Calu3 (cell line): ENCODE results near the gene BCORL1. TPM values are rescaled to one million over a fixed set of nuclear protein-coding genes. Genes with fewer than 3 reads are reported as not detected.

ENCODE experiments used
- BruUV-seq: library from RNA; stranded (reverse); fragments of 400-500 nt; replicated peaks from 2 replicates; lab custom pipeline; 2021; lab: Mats Ljungman, UMichigan
- CTCF ChIA-PET: fragments of 300-600 bp; sonication (Branson Sonifier 250); formaldehyde crosslinking; loops from one replicate; lab custom pipeline; 2022; ENCODE audit warnings: antibody characterized with exemption; lab: Charles Lee
- DNase-seq: peaks from one replicate; pipeline ENCODE4 v3.0.0; 2022
- H3K27ac Mint-ChIP-seq: one replicate; pipeline ENCODE4 v1.8.0; 2022; ENCODE audit warnings: mixed read lengths; ENCODE audit not compliant: unreplicated experiment
- H3K27me3 Mint-ChIP-seq: one replicate; pipeline ENCODE4 v1.8.0; 2022; ENCODE audit warnings: mixed read lengths; ENCODE audit not compliant: unreplicated experiment
- H3K36me3 Mint-ChIP-seq: one replicate; pipeline ENCODE4 v1.8.0; 2022; ENCODE audit warnings: mild to moderate bottlenecking, moderate library complexity, mixed read lengths; ENCODE audit not compliant: insufficient read depth, unreplicated experiment
- H3K4me1 Mint-ChIP-seq: one replicate; pipeline ENCODE4 v1.8.0; 2022; ENCODE audit warnings: mild to moderate bottlenecking, low read depth, mixed read lengths; ENCODE audit not compliant: unreplicated experiment
- H3K4me3 Mint-ChIP-seq: one replicate; pipeline ENCODE4 v1.8.0; 2022; ENCODE audit warnings: mild to moderate bottlenecking, low read depth, moderate library complexity, mixed read lengths; ENCODE audit not compliant: unreplicated experiment
- H3K9me3 Mint-ChIP-seq: one replicate; pipeline ENCODE4 v1.8.0; 2022; ENCODE audit warnings: low read depth, mixed read lengths; ENCODE audit not compliant: unreplicated experiment
- CTCF ChIP-seq: fragments of 200-600 bp; IDR thresholded peaks from one replicate; pipeline ENCODE4 v1.8.0; 2022; ENCODE audit warnings: antibody characterized with exemption; ENCODE audit not compliant: unreplicated experiment
- intact Hi-C: fragments of 100-400 bp; cut with micrococcal nuclease; formaldehyde crosslinking; loops from one replicate; pipeline ENCODE4 v1.10.0; 2022; ENCODE audit not compliant: unreplicated experiment
- total RNA-seq: library from RNA; stranded (reverse); gene quantifications from 2 replicates; pipeline ENCODE4 v1.2.3, GENCODE V29; 2022

The BCORL1 gene
- total RNA-seq, 1 experiment from 2014 or later, result 6.7 TPM

DNA sequence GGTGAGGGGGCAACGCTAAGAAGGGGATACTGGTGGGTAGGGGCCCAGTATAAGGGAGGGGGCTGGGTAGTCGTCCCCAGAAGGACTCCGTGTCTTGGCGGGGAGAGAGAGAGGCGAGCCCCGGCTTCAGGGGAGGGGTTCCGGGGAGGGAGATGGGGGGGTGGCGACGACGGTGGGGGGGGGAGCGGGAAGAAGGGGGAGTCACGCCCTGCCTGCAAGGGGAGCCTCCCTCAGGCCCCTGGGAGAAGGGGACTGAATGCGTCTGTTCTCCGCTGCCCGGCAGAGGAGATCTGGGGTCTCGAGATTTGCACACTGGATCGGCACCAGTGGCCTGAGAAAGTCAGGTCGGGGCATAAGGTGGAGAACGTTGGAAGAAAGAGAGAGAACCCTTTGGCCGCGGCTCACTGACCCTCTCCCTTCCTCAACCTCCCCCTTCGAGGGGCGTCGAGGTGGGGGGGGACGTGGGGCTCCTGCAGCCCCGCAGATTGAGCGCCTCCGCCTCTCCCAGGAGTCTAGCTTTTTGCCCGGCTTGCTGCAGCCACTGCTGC lies 609 bp upstream of the BCORL1 start:
- DNase-seq, result no peak
- peaks cover 12% of the 10 kb centered on the region for H3K4me1 Mint-ChIP-seq
- no peaks in the 10 kb centered on the region for H3K9me3 Mint-ChIP-seq
- no TSS peak for BruUV-seq
- H3K4me3 Mint-ChIP-seq, result no peak overlapping the region
- no peaks in the 10 kb centered on the region for H3K36me3 Mint-ChIP-seq
- intact Hi-C loops, result loop anchor here (10.0 kb wide), 1 partner anchor 47 kb away; no protein-coding TSS in a partner anchor
- H3K27me3 Mint-ChIP-seq, result peaks cover 47% of the 10 kb centered on the region
- H3K27ac Mint-ChIP-seq, result no peak overlapping the region
- no peak for TF ChIP-seq CTCF
- CTCF ChIA-PET, result no interaction called here

GRCh38 chrX:129983575-129984110 lies 1.2 kb downstream of the BCORL1 start:
- Mint-ChIP-seq H3K36me3 (no peaks in the 10 kb centered on the region), H3K4me3 (no peak overlapping the region), H3K4me1 (peaks cover 12% of the 10 kb centered on the region), H3K27ac (no peak overlapping the region), H3K27me3 (peaks cover 30% of the 10 kb centered on the region), H3K9me3 (no peaks in the 10 kb centered on the region)
- CTCF ChIA-PET, result no interaction called here
- no peak for DNase-seq
- TF ChIP-seq CTCF, result no peak
- no TSS peak for BruUV-seq
- intact Hi-C loops, result loop anchor here (10.0 kb wide), 1 partner anchor 49 kb away; no protein-coding TSS in a partner anchor

DNA sequence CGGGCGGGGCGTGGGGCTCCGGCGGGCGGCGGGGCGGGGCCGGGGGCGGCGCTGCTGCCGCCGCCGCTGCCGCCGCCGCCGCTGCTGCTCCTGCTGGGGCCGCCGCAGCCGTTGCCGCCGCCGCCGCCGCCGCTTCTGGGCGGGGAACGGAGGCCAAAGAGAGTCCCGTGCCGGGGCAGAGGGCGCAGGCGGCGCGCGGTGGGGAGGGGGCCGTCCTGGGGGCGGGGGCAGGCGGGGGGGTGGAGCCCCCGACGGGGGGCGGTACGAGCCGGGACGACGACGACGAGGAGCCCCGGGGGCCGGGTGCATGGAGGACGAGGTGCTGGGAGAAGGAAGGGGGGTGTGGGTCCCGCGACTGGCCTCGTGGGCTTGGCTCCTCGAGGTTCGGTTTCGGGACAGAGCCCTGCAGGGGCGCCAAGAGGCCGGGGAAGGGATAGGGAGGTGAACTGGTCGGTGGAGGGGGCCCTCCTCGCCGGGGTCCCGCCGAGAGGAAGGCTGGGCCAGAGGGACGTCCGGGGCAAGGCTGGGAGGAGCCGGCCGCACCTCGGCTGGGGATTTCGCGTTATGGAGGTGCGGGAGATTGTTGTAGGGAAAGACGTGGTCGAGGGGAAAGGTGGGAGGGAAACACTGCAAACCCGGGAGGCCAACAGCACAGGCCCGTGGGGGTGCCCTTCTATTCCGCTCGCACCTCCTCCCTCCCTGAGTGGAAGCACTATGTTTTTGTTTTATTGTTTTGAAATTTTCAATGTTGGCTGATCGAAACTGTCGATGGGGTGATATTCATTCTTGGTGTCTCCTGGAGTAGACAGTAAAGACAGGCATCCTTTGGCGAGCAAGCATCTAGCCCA lies 1.9 kb downstream of the BCORL1 start:
- BruUV-seq, result no TSS peak
- peaks cover 23% of the 10 kb centered on the region for H3K27me3 Mint-ChIP-seq
- no peak for TF ChIP-seq CTCF
- peak; percentile 50 for DNase-seq
- CTCF ChIA-PET, result no interaction called here
- no peaks in the 10 kb centered on the region for H3K9me3 Mint-ChIP-seq
- no peak overlapping the region for H3K4me3 Mint-ChIP-seq
- intact Hi-C loops, result loop anchor here (10.0 kb wide), 1 partner anchor 50 kb away; no protein-coding TSS in a partner anchor
- no peak overlapping the region for H3K27ac Mint-ChIP-seq
- H3K36me3 Mint-ChIP-seq, result no peaks in the 10 kb centered on the region
- peaks cover 12% of the 10 kb centered on the region for H3K4me1 Mint-ChIP-seq

DNA sequence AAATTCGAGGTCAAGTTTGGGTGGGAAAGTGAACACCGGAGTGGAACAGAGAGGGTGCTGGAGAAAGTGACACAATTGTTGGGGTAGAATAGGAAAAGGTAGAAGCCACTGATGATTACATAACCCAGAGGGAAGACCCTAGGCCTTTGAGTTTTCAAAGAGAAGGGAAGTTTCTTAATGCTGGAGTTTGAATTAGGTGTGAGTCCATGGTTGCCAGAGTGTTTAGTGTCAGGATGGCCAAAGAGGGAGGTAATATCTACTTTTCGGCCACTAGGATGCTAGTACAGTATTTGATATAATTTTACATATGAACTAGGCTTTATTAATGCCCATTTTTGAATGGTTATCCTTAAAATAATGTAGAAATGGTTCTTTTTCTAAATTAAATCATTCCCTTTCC lies 5.4 kb downstream of the BCORL1 start:
- H3K4me3 Mint-ChIP-seq, result no peak overlapping the region
- no peaks in the 10 kb centered on the region for H3K27me3 Mint-ChIP-seq
- DNase-seq, result no peak
- TF ChIP-seq CTCF, result no peak
- H3K36me3 Mint-ChIP-seq, result no peaks in the 10 kb centered on the region
- no TSS peak for BruUV-seq
- no peaks in the 10 kb centered on the region for H3K9me3 Mint-ChIP-seq
- CTCF ChIA-PET, result no interaction called here
- H3K4me1 Mint-ChIP-seq, result peaks cover 12% of the 10 kb centered on the region
- H3K27ac Mint-ChIP-seq, result no peak overlapping the region
- intact Hi-C loops, result loop anchor here (10.0 kb wide), 1 partner anchor 53 kb away; no protein-coding TSS in a partner anchor
